ENCODE data around the gene ZC3H8.

DNA sequence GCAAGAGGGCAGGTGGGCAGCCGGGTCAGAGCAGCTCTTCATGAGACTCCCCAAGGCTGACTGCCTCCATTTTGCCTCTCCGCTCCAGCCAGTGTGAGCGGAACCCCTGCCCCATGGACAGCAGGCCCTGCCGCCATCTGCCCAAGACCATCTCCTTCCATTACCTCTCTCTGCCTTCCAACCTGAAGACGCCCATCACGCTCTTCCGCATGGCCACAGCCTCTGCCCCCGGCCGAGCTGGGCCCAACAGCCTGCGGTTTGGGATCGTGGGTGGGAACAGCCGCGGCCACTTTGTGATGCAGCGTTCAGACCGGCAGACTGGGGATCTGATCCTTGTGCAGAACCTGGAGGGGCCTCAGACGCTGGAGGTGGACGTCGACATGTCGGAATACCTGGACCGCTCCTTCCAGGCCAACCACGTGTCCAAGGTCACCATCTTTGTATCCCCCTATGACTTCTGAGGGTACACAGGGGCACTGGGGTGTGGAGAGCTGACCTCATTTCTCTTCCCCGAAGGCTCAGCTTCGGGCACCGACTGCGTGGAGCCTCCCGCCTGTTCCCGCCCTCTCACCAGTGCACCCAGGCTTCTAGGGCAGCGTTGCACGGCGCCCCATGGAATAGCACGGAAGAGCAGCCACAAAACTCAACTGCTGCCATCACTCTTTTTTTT, 67.7 kb downstream of the ZC3H8 start:
- TF ChIP-seq GATA3 (IDR thresholded peaks at IDR 0.05; ENCODE audit: low read depth, low read length) (no peak), GATA2 (IDR thresholded peaks at IDR 0.05; ENCODE audit: low read depth, low read length) (no peak)

All from SH-SY5Y (cell line).